ENCODE results near the gene GAK.

Gene GAK

GRCh38 chr4:829761-830600 lies 102.1 kb downstream of the GAK start:
- no peak for DNase-seq (ENCODE audit: low spot score)
- TF ChIP-seq, protein P1, sequence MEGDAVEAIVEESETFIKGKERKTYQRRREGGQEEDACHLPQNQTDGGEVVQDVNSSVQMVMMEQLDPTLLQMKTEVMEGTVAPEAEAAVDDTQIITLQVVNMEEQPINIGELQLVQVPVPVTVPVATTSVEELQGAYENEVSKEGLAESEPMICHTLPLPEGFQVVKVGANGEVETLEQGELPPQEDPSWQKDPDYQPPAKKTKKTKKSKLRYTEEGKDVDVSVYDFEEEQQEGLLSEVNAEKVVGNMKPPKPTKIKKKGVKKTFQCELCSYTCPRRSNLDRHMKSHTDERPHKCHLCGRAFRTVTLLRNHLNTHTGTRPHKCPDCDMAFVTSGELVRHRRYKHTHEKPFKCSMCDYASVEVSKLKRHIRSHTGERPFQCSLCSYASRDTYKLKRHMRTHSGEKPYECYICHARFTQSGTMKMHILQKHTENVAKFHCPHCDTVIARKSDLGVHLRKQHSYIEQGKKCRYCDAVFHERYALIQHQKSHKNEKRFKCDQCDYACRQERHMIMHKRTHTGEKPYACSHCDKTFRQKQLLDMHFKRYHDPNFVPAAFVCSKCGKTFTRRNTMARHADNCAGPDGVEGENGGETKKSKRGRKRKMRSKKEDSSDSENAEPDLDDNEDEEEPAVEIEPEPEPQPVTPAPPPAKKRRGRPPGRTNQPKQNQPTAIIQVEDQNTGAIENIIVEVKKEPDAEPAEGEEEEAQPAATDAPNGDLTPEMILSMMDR (IDR thresholded peaks at IDR 0.05): no peak
- Histone ChIP-seq H3K4me3 (no peak overlapping the region), H3K27ac (no peak overlapping the region)

GRCh38 chr4:829291-829690 lies 102.8 kb downstream of the GAK start:
- Histone ChIP-seq H3K27ac (no peak overlapping the region), H3K4me3 (no peak overlapping the region)
- TF ChIP-seq, protein P1 (IDR thresholded peaks at IDR 0.05): no peak
- no peak for DNase-seq (ENCODE audit: low spot score)

GRCh38 chr4:828641-829271 lies 103.4 kb downstream of the GAK start:
- Histone ChIP-seq H3K27ac (no peak overlapping the region), H3K4me3 (no peak overlapping the region)
- no peak for DNase-seq (ENCODE audit: low spot score)
- TF ChIP-seq, protein P1 (IDR thresholded peaks at IDR 0.05): no peak

DNA sequence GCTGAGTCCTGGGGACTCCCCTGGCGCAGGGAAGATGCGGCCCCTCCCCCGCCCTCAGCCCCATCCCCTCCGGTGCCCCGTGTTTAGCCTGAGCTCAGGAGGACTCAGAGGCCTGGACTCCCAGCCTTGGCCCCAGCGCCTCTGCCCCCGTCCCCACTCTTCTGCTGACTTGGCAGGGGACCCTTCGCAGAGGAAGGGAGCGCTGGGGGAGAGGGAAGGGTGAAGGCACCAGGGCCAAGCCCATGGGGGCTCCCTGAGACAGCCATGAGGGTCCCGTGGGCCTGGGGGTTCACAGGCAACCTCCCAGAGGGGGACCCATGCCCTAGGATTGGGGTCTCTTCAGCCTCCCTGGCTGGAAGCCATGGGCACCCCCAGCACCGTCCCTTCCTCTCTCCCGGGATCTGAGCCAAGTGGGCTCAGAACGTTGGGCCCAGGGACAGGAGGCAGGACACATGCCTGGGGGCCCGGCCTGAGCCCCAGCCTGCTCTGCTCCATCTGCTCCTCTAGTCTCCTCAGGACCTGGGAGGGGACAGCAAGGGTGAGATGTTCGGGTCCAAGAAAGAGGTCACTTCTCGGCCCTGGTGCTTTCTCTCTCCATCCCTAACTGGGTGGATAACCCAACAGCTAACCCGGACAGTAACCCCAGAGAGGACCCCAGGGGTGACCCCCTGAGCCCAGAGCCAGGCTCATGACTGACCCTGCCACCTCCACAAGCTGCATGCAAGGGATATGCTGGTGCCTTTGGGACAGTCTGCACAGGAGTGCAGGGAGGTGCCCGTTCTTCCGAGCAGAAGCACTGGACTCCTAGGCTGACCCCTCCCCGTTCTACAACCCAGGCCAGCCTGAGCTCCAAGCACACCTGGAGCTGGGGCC lies 104.7 kb downstream of the GAK start:
- Histone ChIP-seq H3K4me3 (peak overlapping the region; percentile 54), H3K27ac (no peak overlapping the region)
- DNase-seq (ENCODE audit: low spot score): no peak
- TF ChIP-seq, protein P1 (IDR thresholded peaks at IDR 0.05): no peak

GRCh38 chr4:826508-827208 lies 105.5 kb downstream of the GAK start:
- peak overlapping the region; percentile 54 for H3K4me3 ChIP-seq
- TF ChIP-seq, protein P1 (IDR thresholded peaks at IDR 0.05): no peak
- DNase-seq (ENCODE audit: low spot score): no peak
- H3K27ac ChIP-seq: no peak overlapping the region

- H3K27ac ChIP-seq: no peak within 1 kb of the TSS
- no peak for DNase-seq (ENCODE audit: low spot score)
- TF ChIP-seq, protein P1 (IDR thresholded peaks at IDR 0.05): no peak
- peak within 1 kb of the TSS; percentile 66 for H3K4me3 ChIP-seq
These were observed 106.2 kb downstream of the GAK start, which contains the start of gene CPLX1 for GRCh38 chr4:825971-826330. Gene CPLX1 (minus strand): TSS chr4:826129. CDS start chr4:824522, 1,607 bp downstream.
